ENCODE results near the gene CDH24.
A peak's percentile ranks its signal among the peaks of the same experiment; 100 is the strongest.

The CDH24 gene, protein sequence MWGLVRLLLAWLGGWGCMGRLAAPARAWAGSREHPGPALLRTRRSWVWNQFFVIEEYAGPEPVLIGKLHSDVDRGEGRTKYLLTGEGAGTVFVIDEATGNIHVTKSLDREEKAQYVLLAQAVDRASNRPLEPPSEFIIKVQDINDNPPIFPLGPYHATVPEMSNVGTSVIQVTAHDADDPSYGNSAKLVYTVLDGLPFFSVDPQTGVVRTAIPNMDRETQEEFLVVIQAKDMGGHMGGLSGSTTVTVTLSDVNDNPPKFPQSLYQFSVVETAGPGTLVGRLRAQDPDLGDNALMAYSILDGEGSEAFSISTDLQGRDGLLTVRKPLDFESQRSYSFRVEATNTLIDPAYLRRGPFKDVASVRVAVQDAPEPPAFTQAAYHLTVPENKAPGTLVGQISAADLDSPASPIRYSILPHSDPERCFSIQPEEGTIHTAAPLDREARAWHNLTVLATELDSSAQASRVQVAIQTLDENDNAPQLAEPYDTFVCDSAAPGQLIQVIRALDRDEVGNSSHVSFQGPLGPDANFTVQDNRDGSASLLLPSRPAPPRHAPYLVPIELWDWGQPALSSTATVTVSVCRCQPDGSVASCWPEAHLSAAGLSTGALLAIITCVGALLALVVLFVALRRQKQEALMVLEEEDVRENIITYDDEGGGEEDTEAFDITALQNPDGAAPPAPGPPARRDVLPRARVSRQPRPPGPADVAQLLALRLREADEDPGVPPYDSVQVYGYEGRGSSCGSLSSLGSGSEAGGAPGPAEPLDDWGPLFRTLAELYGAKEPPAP

DNA sequence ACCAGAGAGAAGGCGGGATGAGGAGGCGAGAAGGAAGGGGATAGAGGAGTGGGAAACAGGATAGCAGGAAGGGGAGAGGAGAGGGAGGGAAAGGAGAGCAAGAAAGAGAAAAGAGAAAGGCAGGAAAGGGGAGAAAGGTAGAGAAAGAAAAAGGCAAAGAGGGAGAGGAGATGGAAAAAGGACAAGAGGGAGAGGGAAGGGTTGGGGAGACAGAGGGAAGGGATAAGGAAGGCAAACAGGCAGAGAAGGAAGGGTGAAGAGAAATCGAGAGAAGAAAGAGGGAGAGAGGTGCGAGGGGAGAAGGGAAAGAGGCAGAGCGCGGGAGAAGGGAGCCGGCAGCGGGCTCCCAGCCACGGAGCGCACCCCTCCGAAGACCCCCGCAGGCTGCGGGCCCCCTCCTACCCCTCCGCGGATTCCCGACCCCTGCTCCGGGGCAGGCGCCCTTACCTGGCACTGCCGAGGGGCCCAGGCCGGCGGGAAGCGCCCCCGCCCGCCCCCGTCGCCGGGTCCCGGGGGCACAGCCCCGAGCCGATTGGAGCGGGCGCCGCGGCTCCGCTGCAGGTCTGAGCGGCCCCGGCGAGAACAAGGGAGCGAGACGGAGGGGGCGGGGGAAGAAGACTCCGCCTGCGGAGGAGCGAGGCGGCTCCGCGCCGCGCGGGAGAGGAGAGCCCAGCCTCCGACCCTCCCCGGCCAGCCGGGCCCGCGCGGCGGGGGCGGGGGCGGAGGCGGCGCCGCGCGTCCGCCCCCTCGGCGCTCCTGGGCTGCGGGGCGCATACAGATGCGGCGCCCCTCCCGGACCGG lies at the start of gene CDH24:
TSS of gene CDH24 (minus strand) at position 565 of the 801 bp plus-strand sequence. CDS start 1,787 bp downstream, outside the sequence.
- FAIRE-seq, result no peak

DNA sequence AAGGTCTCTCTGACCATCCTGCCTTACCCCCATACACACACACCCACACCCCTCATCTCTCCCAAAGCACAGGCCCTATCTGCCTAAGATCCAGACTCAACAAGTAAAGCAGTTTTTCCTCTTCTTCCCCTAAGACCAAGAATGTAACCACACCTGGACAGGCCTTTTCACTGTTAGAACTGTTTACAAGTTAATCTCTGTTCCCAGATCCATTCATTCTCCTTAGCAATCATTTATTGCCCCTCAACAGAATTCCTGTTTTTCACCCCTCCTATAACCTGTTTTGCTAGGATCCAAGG lies 49.4 kb upstream of the CDH24 start:
- no peak for FAIRE-seq

DNA sequence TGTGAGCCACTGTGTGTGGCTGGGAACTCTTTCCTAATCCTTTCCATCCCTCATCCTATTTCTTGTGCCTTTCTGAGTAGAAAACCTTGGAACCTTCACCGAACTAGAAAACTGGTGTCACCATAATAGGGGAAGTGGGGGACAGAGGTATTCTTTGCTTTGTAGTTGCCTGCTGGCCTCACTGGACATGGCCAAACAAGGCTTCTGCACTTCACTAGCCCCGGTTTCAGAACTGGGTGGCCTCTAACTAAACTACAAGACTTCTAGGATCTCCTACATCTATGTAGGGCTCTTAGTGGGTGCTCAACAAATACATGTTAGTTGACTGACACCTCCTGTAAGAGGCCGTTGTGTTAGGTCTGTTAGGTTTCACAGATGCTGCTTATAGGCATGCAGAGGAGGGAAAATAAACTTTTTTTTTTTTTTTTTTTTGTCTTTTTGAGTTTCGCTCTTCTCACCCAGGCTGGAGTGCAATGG lies 48.1 kb upstream of the CDH24 start:
- no peak for FAIRE-seq

DNA sequence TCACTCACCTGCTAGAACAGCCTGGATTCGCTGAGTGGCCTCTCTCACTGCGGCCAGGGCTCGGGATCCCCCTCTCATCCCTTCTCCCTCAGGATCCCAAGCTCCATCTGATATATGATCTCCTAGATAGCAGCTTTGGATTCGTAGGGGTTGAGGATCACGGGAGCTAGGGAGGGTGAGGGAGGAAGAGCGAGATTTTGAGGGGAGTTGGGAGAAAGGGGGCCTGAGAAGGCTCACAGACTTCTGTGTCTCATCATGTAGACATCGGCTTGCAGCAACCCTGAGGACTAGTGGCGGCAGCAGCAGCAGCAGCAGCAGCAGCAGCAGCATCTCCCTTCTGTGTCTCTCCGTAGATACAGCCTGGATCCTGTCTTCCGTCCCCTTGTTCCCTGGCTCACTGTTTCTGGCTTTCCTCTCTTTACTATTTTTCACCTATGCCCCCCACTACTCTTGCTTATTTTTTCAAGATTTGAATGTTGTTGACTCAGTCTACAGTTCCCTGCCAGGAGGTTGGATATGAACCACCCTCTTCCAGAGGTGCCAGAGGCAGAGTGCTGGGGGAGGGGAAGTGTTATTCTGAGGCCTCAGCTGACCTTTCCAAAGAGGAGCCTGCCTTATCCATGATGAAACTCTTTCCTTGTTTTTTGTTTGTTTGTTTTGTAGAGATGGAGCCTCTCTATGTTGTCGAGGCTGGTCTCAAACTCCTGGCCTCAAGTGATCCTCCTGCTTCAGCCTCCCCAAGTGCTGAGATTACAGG lies 47.4 kb upstream of the CDH24 start, which contains the start of gene CIROP:
TSS of gene CIROP (minus strand) at position 399 of the 757 bp plus-strand sequence. CDS start at position 330, 69 bp downstream.
- FAIRE-seq, result no peak

DNA sequence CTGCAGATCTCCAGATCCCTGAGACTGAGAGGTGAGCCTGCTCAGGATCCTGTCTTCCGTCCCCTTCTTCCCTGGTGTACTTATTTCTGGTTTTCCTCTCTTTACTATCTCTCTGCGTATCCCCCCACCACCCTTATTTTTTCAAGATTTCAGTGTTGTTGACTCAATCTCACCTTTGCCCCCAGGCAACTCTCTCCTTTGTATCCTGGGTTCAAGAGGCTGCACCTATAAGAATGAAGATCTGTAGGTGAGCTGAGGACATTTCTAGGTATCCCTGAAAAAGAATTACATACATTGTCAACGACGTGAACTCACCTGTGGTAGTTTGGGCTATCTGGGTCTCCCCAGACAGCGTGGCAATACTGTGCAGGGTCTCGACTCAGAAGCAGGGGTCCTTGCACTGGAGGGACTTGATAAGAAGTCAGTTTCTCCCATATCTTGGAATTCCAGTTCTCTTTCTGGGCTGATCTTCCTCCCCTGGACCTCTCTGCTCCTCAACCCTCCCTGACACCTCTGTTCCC lies 46.8 kb upstream of the CDH24 start:
- FAIRE-seq, result no peak

DNA sequence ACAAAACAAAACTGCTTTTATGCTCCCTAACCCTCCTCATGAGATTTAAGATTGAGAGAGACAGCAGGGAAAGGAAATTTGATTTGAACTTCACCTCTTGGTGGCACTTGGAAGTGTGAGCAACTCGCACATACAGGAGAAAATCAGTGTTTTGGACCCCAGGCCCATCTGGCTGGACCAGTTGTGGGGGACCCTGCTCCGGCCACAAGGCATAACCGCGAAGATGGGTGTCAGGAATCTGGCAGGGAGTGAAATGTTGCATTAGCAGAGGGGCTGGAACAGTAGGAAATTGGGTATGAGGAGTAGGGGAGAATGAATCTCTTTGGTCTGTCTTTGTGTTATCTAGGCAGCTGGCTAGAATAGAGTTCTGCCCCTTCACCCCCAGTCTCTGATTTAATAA lies 46.3 kb upstream of the CDH24 start:
- FAIRE-seq, result no peak

DNA sequence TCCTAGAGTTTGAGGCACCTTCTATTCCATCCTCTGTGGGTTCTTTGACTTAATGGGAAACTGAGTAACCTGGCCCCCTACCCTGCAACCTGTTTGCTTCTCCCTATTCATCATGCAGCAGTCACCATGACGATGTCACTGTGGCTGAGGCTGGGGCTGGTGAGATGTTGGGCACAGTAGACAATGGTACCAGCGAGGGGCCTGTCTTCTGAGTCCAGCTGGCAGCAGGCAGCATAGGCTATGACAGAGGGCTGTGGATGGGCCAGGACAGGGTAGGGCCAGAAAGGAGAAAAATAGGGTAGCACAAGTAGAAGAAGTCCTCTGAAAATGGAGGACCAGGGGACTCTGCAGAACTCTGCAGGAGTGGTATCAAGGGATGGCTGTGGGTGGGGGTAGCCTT lies 45.5 kb upstream of the CDH24 start:
- no peak for FAIRE-seq

DNA sequence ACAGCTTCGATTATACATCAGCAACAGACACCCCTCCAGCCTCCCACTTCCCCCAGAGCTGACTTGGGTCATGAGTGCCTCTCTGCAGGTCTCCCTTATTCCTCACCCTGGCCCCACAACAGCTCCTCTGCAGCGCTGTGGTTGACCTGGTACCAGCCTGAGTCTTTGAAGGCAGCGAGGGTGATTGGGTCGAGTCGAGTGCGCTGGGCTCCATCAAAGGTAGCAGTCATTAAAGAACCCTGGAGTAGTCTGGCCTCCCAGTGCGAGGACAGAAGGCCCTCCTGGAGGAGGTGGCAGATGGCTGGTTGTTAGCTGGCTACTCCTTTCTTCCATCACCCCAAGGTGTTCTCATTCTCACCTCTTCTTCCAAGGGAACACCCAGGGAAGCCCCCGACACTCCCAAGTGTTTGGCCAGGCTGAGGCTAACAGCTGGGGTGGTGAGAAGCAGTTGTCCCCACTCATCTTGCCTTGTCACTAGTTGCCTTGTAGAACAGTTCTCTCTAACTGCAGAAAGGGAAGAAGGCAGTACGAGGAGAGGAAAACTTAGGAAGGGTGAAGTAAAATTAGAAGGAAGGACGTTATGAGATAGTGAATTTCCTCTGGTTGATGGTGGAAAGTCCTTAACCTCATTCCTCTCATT lies 44.8 kb upstream of the CDH24 start:
- no peak for FAIRE-seq

DNA sequence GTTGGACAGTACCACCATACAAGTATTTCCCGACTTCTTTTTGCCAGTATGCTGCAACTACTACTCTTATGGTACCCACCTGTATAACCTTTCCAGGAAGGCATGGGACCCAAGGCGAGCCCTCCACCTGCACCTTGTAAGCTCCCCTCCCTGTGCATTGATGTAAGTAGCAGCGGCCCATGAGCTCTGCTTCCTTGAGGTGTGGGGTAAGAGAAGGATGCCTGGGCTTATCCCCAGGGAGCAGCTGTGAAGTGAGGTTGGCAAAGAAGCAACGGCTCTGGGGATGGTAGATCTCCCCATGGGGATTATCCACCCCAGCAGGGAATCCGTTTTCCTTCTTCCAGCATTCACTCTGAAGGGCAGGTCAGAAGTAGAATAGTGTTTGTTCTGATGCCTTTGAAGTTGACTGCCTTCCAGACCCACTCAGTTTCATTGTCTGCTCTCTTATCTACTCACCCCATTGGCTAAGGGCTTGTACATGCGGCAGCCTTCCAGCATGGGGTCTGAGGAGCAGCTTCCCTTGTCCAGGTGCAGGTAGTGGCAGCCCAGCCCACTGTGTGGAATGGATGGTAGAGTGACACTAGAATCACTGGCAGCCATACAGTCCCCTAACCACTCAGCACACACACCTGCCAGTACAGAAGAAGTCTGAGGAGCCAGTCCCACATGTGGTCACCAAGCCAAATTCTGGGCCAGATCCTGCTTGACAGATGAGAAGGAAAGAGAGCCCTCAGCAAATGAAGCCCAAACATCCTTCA lies 44.1 kb upstream of the CDH24 start:
- no peak for FAIRE-seq

DNA sequence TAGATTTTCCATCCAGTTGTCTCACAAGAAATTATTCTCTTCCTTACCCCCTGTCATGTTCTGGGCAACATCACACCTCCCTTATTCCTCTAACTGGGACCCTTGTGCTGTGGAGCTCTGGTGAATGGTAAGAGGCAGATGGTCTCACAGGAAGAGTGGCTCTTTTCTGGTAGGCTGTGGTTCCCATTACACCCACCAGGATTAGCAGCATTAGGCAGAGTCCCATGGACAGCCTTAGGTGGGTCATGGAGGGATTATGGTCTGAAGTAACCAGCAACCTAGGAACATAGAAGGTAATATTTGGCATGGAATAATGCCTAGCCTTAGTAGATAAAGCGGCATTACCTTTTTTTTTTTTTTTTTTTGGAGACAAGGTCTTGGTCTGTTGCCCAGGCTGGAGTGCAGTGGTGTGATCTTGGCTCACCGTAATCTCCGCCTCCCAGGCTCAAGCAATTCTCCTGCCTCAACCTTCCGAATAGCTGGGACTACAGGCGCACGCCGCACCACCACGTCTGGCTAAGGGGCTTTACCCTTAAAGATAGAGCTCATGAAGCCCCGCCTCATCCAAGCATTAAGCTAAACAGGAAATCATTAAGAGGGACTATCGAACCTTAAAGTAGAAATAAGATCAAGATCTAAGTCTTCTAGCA lies 42.0 kb upstream of the CDH24 start:
- FAIRE-seq, result no peak

DNA sequence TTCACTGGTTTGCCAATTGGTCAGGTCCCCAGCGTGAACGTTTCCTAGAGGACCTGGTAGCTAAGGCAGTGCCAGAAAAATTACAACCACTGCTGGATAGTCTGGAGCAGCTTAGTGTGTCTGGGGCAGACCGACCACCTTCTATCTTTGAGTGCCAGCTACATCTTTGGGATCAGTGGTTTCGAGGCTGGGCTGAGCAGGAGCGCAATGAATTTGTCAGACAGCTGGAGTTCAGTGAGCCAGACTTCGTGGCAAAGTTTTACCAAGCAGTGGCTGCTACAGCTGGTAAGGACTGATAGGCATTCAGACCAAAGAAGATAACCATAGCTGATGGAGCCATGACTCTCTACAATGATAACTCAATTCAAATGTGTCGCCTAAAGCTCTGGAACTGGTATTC lies 40.5 kb upstream of the CDH24 start:
- no peak for FAIRE-seq

DNA sequence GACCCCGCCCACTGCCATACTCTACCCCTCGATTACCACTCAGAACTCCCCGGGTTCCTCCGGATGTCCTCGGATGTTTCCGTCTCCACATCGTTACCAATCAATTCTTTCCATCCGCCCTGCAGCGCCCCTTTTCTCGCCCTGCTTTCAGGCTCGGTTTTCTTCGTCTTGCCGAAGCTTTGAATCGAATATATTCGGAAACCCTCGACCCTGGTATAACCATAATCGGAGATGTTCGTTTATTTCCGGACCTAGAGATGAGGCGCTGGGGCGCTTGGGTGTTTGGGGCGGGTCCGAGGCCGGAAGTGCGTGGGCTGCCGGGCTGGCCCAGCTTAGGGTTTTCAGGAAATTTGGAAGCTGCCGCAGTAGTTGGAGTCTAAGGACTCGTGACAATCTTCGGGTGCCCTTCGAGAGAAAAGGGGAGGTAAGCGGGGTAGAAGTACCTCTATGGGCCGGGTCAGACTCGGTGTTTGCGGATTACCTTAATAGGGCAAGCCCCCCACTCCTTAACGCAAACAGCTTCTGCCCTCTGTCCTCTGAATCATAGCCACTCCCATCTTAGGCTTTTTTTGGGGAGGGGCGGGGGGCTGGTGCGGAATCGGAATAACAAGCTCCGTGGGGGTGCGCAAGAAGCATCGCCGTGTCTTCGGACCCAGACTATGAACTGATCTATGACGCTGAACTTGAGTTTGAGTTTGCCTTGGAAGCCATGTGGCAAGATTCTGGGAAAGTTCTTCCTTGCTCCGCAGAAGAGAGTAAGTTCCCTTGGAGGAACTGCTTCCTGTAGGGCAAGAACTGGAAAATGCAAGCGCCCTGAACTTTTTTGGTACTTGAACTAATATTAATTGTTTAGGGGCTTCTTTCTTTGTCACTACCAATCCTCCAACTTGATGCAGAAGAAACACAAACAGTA lies 38.1 kb upstream of the CDH24 start, which contains the start of gene C14orf119:
TSS of gene C14orf119 (plus strand) at position 310 of the 913 bp plus-strand sequence. CDS start 2,154 bp downstream, outside the sequence.
- FAIRE-seq, result peak; percentile 100

DNA sequence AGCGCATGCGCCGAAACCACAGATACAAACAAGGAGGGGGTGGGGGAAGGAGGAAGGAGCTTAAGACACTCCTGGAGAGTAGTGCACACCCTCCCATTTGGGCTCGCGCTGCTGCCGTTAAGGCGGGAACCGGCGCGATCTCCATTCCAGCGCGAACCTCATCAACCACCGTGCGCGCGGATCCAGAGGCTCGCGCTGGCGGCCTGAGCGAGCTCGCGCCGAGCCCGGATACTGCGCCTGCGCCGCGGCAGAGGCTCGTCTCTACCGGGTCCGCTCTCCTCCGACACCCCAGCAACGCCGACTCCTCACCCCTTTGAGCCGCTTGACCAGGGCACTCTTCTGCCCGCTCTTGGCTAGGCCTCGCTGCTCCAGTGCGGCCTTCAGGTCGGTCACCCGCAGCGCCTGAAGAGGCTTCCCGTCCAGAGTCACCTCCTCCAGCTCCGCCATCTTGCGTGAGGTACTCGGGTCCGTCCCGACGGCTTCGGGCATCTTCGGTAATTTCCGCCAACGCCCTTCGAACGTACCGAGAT lies 37.4 kb upstream of the CDH24 start, which contains the start of gene ACIN1:
TSS of gene ACIN1 (minus strand) at position 471 of the 530 bp plus-strand sequence. CDS start at position 447, 24 bp downstream.
- FAIRE-seq, result no peak

DNA sequence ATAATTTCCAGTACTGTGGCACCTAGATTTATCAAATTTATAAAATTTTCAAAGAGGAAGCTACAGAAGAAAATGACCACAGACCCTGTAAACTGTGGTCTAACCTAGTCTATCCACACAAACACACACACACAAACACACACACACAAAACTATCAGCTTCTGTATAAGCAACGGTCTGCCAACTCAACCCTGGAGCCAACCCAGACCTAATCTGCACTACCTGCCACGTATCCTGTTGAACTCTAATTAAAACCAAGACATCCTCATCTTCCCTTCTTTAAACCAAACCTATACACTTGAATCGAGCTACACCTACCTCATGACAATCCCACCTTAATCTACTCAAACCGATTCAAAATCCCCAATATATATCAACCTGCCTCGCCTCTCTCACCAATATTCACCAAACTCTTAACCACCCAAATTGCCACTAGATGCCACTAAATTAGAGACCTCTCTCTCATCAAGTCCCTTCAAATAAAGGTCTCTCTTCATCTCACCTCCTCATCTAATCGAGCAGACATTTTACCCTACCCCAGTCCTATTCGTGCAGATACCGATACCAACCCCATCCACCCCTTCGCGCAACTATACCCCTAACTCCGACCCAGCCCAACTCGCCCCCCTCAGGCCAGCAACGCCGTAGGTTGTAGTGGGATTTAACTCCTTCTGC lies 36.8 kb upstream of the CDH24 start:
- no peak for FAIRE-seq

DNA sequence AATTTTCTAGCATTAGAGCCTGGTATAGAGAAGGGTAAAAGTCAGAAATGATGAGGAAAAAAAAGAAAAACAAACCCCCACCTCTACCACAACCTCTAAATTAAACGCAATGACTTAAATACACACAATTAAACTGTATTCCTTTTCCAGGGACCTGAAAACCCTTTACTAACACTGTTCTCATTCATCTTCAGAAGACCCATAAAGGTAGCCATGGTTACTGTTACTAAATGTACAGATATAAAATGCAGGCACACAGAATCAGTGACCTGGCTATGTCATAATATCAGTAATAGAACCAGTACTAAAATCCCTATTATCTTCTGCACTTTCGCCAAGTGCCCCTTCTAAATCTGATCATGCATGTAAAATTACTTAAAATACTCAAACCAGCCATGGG lies 36.2 kb upstream of the CDH24 start:
- FAIRE-seq, result no peak

DNA sequence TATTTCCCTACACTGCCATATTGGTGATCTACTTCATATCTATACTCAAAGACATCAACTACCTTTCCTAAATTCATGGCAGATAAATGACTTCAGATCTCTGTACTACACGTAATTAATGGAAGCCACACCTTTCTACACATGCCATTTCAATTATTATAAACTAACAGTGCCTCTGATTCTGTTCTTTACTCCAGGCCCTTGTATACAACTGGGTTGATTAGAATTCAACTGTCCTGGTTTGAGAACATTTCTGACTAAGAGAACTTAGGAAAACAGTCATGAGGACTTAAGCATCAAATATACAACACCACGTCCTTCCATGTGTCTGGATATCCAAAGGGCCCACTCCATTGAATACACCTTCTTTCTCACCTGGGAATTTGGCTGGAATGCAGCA lies 35.8 kb upstream of the CDH24 start:
- no peak for FAIRE-seq

DNA sequence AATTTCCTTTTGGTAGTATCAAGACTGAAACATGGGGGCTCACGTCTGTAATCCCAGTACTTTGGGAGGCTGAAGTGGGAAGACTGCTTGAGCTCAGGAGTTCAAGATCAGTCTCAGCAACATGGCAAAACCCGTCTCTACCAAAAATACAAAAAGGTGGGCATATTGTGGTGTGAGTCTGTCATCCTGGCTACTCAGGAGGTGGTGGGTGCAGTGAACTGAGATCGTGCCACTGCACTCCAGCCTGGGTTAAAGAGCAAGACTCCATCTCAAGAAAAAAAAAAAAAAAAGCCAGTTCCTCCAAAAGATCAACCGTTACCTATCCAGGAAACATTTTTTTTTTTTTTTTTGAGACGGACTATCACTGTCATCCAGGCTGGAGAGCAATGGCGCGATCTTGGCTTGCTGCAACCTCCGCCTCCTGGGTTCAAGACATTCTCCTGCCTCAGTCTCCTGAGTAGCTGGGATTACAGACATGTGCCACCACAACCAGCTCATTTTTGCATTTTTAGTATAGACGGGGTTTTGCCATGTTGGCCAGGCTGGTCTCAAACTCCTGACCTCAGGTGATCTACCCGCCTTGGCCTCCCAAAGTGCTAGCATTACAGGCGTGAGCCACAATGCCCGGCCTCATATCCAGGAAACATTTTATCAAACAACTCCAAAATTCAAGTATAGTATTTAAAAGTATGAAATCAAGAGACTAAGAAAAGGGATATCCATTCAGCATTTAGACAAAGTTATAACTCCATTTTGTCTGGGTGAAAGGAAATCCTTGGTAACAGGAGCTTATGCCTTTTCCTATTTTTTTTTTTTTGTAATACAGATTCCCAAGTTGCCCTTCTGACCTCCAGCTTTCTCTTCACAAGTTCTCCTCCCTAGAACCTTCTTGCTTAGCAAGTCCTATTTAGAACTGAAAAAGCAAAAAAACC lies 34.2 kb upstream of the CDH24 start:
- no peak for FAIRE-seq
